ENCODE measurements around the gene DISC1.
"Not testable (repeated sequence)": the region's sequence is repeated elsewhere in the genome, so short reads cannot be mapped to it uniquely, and the experiment has no call there.

The DISC1 gene

DNA sequence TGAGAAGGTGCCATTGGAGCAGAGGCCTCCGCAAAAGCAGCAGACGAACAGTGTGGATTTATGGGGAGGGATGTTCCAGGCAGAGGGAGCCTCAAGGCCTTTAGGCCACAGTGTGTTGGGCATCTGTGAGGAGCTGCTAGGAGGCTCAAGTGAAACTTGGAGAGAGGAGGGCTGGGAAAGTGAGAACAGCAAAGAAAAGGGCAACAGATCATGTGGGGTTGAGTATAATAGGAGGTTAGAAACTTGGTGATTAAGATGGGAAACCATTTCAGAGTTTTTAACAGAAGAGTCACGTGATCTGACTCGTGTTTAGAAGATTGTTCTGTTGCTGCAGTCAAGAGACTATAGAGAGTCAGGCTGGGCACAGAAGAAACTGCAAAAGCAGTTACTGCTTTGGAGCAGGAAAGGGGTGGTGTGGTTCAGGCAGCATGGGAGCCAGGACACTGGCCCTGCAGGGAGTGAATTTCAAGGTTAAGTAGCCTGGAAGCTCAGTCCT, 277.0 kb downstream of the DISC1 start:
- DNase-seq: no peak

DNA sequence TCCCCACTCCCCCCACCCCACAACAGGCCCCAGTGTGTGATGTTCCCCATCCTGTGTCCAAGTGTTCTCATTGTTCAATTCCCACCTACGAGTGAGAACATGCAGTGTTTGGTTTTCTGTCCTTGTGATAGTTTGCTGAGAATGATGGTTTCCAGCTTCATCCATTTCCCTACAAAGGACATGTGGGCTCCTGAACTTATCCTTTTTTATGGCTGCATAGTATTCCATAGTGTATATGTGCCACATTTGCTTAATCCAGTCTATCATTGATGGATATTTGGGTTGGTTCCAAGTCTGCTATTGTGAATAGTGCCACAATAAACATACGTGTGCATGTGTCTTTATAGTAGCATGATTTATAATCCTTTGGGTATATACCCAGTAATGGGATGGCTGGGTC, 280.7 kb downstream of the DISC1 start:
- DNase-seq: not testable (repeated sequence)

DNA sequence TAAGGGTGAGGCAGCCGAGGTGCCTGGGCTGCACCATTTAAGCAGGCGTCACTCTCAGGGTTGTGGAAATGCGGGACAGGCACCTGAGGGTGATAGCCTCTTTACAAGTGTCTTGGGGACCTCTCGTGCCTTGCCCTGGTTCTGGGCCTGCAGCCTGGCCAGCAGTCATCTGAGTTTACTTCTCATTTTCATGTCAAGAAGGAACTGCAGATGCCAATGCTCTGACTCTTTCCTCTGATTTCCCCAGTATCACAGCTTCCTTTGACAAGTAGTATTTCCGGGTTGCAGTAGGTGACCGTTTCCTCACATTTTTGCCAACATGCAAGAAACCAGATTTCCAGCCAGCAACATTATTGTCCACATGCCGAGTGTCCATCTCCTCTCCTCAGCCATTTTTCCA, 286.9 kb downstream of the DISC1 start:
- DNase-seq: no peak

DNA sequence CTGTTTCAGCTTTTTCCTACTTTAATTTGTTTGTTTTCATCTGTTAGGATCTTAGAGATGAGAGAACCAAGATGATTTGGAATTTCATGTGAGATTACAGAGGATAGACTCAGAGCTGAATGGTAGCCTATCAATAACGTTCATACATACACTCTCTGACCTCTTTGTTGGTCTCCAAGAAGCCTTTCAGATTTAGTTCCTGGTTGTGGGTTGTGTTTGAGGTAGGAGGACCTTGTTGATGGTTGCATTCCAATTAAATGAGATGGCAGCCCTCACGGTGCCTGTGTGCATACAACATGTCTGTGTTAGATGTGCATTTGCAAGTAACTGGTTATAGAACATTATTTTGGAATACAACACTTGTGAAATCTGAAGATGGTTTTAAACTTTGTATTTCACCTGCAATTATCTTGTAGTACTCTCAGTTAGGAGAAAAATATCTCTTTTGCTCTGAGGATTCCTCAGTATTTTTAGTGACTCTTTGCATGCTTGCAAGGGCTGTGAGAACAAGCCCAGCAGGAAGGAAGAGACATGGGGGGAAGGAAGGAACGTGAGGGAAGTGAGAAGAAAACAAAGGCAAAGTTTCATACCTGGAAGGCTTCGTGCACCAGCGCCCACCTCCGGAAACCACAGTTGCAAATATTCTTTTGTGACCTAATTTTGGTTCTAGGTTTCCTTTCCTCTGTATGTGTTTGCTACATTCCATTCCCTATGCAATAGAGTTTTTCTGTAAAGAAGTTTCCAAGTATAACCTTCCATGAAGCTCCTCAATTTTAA, 291.8 kb downstream of the DISC1 start:
- DNase-seq: peak; percentile 72

DNA sequence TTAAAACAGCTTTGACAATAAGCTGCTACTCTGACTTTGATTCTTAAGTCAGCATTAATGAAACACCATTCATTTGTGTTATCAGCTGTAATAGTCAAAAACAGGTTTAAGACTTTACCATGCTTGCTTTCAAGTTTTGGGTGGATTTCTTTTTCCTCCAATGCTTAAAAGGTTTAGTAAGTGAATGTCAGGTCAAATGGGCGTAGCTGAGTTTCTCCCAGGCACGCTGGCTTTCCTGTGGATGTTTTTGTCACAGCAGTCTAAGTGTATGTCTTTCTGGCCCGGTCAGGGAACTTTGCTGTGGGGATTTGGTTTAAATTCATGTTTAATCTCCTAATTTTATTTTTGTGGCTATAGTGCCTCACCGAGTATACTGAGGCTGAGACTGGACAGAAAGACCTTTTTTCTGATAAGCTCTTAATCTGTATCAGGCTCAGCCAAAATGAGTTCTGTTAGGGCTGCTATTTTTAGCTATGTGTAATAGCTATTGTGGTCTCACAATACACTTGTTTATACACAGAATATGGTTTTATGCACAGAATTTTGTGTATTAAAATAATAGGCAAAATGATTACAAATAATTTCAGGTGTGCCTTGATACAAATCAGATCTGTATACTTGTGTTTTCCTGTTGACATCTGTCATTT, 292.8 kb downstream of the DISC1 start:
- no peak for DNase-seq

DNA sequence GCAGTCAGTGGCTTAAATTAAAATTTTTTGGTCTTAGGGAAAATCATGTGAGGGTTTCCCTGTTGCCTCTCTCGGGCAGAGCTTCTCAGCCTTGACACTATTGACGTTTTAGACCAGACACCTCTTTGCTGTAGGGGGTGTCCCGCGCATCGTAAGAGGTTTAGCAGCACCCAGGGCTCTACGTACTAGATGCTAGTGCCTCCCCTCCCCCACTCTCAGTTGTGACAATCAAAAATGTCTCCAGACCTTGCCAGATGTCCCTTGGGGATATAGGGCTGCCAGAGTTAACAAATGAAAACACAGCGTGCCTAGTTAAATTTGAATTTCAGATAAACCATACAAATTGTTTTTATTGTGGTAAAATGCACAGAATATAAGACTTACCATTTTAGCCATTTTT, 293.3 kb downstream of the DISC1 start:
- no peak for DNase-seq

DNA sequence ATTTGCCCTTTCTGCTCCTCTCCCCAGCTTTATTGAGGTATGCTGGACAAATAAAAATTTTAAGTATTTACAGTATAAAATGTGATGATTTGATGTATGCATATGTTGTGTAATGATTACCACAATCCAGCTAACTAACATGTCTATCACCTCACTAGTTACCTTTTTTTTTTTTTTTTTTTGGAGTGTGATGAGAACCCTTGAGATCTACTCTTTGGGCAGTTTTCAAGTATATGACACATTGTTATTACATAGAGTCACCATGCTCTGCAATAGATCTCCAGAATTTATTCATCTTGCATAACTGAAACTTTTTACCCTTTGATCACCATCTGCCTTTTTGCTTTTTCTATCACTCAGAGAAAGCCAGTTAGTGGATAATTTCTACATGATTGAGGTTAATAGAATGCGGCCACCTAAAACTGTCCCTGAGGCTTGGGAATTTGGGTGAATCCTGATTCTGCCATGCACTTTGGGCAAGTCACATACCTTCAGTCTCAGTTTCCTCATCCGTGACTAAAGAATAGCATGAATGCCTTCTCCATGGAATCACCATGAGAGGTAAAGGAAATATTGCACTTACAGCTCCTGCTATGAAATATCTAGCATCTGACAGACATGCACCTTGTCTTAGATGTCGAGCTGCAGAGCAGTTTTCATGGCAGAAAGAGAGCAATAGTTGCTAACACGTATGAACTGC, 295.2 kb downstream of the DISC1 start:
- DNase-seq: no peak

DNA sequence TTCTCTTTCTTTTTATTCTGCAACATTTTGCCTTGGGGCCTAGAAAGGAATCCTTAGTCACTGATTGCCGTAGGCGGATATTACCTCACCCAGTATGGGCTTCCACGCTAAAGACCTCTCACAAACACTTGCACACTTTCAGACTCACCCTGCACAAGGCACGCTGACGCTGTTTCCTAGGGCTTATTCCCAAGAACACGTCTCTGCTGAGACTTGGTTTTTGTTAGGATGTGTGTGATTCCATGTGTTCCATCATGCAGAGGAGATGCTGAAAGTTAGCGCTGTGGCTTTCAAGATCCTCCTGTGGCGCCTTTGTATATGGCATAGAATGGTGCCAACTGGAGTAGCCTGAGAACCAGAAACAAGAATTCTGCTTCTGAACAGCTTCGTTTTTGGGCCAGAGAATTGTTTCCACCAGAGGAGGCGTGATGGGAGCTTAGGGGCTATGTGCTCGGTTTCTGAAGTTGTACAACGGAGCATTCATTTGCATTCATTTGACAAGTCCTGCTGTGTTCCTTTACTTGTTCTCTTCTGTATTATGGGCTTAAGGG, 297.0 kb downstream of the DISC1 start:
- DNase-seq: no peak

DNA sequence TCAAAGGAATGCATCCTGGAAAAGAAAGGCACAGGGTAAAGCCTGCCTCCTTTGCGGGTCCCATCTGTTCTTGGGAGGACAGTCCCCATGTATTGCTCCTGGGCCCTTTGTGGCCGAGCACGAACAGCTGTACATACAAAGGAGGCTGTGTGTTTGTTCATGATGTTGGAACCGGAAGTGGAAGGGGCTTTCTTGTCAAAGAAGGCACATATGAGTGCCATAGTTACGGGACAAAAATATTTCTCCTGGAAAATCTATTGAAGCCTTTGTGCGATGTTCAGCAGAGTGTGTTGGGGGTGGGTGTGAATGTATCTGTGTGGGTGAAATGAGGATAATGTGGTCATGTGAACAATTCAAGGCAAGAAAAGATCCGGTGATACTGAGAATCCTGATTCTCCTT, 297.6 kb downstream of the DISC1 start:
- DNase-seq: no peak

DNA sequence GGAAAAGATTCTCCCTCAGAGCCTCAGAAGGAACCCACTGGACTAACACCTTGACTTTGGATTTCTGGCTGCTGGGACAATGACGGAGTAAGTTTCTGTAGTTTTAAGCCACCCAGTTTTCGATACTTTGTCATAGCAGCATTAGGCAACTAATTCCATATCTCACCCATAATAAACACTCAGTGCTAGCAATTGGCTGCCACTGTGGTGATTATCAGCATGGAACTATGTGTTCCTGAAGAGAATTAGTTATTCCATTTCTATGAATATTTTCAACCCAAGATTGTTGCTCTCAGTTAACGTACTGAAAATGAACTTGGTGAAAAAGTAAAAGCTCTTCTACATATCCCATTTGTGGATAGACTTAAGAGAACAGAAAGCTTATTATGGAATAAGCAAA, 299.3 kb downstream of the DISC1 start:
- DNase-seq: no peak

DNA sequence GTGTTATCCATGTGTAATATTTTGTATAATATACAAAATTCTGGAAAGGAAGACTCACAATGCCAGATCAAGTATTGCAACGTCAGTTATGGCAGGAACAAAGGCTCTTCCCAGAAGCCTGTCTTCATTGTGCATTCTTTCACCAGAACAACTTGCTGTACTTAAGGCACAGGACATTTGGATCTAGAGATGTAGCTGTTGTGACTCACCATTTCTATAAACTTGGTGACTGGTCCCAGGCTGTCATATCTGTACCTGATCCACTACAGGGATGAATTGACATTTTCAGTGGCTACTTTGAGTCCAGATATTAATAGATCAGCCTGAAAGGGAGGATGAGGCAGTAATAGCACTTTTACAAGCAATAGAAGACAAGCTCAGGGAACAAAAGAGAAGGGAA, 299.8 kb downstream of the DISC1 start:
- no peak for DNase-seq

DNA sequence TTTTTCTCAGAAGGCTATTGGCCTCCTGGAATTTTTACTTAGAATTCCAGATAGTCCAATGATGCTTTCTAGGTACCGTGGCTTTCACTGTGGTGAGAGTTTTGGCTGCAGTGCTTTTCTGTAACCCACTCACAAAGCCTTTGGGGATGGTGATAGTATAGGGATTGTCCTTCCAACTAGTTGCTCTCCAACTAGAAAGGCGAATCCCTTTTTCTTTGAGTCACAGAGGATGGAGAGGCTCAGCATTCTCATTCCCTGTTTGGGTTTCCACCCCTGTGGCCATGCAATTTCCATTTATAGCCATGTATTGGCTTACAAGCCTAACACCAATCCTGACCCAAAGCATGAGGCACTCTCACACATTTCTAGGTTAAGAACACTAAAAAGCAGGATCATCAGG, 300.3 kb downstream of the DISC1 start:
- no peak for DNase-seq

DNA sequence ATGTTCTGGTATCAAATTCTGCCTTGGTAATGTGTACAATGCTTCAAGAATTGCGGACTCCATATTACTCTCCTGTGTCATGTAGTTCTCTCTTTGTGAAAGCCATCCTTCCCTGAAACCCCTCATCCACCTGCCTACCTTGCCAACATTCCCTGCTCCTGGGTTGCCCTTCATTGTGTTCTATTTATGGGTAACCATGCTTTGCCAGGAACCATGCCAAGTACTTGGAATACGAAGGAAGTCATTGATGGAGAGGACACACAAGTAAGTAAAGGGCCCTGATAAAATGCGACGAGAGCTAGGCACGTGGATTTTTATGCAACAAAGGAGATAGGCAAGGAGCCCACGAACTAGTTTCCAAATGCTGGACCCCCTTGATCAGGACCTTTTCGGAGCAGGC, 300.8 kb downstream of the DISC1 start:
- no peak for DNase-seq

DNA sequence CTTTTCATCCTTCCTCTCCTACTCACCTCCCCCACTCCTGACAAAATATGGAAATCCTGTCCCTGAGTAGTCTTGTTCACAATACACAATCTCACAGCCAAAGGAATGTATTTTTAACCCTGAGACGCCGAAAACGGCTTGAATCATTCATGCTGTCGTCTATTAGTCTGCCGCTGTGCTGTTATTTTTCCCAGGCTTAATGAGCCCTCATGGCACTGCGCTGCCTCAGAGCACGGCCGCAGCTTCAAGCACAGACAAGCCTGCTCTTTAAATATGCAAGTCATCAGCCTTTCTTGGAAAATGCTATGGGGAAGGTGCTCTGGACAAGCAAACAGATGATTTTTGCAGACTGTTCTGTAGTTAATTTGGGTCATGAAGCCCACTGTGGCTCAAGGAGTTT, 302.7 kb downstream of the DISC1 start:
- no peak for DNase-seq

DNA sequence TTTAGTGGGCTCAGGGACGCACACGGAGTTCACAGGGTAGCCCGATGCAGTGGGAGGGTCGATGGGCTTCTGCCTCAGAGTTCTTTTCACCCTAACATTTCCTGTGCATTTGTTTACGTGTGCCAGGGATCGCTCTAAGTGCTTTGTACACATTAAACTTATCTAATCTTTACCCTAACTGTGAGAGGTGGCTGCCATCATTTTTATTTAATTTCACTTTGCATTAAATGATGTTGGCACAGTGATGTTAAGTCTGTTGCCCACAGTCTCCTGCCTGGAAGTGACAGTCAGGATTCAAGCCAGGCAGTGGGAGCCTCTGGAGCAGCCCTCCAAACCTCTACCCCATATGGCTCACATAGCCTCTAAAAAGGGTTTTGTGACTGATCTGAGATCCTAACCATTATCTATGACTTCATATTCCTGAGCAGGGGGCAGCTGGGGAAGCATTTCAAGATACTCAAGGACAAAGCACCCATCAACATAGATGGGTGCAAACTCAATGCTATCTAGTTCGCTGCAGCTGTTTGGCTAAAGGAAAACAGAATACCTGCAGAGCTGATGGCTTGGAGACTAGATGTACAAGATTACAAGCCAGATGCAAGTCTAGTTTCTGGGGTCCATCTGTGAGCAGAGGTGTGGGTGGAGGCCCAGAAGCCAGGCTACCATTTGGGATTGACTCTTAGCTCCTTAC, 303.8 kb downstream of the DISC1 start:
- DNase-seq: no peak

DNA sequence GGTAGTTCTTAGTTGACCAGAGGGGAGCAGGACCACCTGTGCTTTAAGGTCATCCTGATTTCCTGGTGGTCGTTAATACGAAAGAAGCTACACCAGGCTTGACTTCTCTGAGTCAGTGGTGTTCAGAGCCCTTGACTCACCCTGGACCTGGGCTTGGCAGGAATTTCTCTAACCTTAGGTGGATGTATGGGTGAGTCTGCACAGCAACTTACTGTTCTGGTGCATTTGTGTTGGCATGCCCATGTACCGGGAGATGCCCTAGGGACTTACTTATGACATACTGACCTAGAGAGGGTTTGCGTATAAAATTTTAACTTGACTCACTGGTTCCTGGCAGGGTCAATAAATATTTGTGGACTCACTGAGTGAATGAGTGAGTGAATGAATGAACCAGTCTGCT, 304.6 kb downstream of the DISC1 start:
- DNase-seq: no peak

DNA sequence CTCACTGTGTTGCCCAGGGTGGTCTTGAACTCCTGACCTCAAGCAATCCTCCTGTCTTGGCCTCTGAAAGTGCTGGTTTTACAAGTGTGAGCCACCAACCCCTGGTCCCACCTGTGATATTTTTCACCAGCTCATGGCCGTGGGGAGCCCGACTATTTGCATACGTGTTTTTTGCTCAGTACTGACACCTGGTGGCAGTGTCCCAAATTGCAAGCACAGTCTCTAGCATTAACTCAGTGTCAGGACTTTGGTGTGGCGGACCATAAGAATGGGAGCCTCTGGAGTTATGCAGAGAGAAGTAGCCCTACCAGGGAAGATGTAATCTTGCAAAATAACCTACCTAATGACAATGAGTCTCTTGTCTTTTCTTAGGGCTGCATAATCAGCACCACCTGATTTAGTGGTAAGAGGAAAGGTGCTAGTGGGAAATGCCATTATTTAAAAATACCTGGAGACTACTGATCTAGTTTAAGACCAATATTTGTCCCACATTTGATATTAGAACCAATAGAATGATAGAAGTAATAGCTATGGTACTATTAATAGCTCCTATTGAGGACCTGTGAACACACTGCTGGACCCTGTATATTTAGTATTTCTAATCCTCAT, 305.4 kb downstream of the DISC1 start:
- peak; percentile 67 for DNase-seq

DNA sequence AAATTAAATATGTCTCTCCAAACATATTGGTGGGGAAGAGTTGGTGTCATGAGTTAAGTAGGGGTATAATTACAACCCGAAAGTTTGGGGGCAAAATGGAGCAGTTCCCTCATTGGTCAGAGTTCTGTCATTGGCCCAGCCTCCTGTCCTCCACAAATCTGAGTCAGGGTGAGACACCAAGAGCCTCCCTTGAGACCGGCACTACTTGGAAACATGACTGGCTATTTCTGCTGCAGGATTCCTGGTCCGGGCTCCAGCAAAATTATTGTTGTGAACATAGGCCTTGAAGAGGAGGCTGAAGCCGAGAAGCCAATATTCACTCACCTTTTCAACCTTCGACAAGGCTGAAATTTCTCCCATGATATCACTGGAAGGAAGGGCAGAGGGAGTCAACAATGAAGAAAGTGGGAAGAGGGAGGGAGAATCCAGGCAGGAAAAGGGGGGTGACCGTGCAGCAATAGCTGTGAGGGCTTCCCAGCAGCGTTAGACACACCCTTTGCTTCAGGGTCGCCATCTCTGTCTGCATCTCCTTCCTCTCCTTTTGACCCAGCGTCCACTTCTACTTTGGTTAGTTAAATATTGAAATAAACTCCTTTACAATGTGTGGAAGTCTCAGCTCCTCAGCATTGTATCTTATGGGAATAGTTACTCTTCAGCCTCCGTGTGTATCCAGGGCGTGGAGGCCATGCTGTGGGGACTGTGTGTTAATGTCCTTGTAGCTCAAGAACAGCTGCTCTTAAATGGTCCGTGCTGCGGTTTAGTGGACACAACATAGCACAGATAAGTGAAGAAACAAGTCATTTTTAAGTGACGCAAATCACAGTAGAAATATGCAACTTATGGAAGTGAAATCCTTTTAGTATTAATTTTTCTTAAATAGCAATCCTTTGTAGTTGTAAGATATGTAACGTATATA, 307.4 kb downstream of the DISC1 start:
- no peak for DNase-seq

DNA sequence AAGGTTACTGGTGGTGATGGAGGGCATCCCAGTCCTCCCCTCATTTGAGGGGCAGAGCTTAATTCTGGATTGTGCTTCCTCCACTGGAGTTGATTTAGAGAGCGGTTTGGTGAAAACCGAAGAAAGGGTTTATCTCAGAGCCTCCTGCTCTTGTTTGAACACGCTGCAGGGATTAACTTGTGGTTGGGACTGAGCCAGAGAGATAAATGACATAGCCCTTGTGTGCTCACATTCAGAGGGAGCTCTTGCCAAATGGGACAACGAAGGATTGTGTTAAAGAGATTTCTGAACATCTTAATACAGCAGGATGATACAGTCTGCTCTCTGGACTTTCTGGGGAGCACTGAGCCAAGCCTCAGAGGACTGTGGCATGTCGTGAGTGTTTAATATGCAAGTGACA, 308.2 kb downstream of the DISC1 start:
- no peak for DNase-seq

DNA sequence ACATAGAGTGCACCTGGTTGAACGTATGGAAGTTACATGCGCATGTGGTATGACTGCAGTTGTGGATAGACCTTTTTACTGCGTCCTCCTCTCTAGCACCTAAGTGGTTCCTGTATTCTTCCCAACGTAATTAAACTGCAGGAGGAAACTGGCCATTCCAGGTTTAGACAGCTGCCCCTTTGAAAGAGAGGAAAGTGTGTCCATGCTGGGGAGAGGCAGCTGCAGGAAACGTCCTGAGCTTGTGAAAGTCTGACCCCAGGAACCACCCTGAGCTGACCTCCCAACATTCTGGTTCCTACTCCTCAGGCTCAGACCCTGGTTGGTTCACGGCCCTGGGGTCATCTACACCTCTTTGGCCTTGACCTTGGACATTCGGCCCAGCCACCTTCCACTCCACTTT, 309.3 kb downstream of the DISC1 start:
- DNase-seq: no peak

DNA sequence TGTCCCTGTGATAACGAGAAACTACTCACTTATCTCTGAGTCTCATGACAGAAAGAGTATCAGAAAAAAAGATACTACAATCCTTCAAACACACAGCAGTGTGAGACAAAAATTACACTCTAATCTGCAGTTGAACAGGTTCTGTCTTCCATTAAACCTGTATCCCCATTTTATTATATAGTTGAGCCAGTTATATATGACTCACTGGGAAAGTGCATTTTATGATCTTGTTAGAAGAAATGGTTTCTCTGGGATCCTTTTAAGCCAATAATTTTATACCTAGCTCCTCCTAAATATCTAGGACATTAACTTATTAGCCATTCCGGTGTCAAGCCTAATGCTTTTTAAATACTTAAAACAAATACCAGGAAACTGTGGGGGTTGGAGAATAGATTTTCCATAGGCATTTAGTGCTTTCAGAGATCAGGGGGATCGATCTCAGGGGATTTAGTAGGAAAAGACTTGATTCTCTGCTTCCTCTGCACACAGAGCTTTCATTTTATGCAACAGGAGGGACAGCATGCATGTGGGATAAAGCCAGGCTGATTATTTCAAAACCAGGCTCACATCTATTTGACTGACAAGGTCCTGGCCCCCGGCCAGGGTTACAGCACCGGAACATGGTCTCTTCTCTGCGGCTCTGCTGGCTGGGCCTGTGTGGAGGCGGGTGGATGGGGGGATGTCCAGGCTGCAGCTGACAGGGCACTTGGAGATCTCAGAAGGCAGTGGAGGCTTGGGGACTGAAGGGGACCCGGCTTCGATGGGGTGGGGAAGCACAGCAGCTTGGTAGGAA, 310.6 kb downstream of the DISC1 start:
- DNase-seq: no peak
